Measurements from ENCODE around the gene SPARC.

The SPARC gene

GRCh38 chr5:151627650-151628049 is 59.1 kb downstream of the SPARC start:
- H3K79me2 ChIP-seq (ENCODE audit: insufficient read depth, low read length), result no peaks in the 10 kb centered on the region
- no peaks in the 10 kb centered on the region for H3F3A ChIP-seq (ENCODE audit: low read depth)
- no peak overlapping the region for H3K9ac ChIP-seq (ENCODE audit: low read depth, low read length, poor library complexity, severe bottlenecking)
- H2AFZ ChIP-seq (ENCODE audit: low read length), result no peak overlapping the region
- H3K4me1 ChIP-seq (ENCODE audit: insufficient read depth, low read length, poor library complexity, severe bottlenecking), result no peaks in the 10 kb centered on the region
- TF ChIP-seq EZH2phosphoT487 (IDR thresholded peaks at IDR 0.05; ENCODE audit: borderline replicate concordance), result no peak
- TF ChIP-seq CTCF (conservative IDR thresholded peaks at IDR 0.05; ENCODE audit: low read length), result no peak
- H3K9me2 ChIP-seq (replicated peaks; ENCODE audit: low read depth, low read length), result no peaks in the 10 kb centered on the region
- H3K9me3 ChIP-seq (ENCODE audit: insufficient read depth, low read depth, low read length), result no peaks in the 10 kb centered on the region
- H3K27me3 ChIP-seq (ENCODE audit: insufficient read depth, low read length, poor library complexity, severe bottlenecking), result no peaks in the 10 kb centered on the region
- no peaks in the 10 kb centered on the region for H4K20me1 ChIP-seq (ENCODE audit: insufficient read depth, low read length, poor library complexity, severe bottlenecking)
- no peak overlapping the region for H3K4me3 ChIP-seq (ENCODE audit: low read length, poor library complexity, severe bottlenecking)
- no peaks in the 10 kb centered on the region for H3K36me3 ChIP-seq (ENCODE audit: insufficient read depth, low read length)
- no peak overlapping the region for H3K4me2 ChIP-seq (ENCODE audit: low read depth, low read length, poor library complexity, severe bottlenecking)

- H3K36me3 ChIP-seq (ENCODE audit: insufficient read depth, low read length), result no peaks in the 10 kb centered on the region
- H3K9ac ChIP-seq (ENCODE audit: low read depth, low read length, poor library complexity, severe bottlenecking), result no peak overlapping the region
- no peaks in the 10 kb centered on the region for H4K20me1 ChIP-seq (ENCODE audit: insufficient read depth, low read length, poor library complexity, severe bottlenecking)
- TF ChIP-seq EZH2phosphoT487 (IDR thresholded peaks at IDR 0.05; ENCODE audit: borderline replicate concordance), result no peak
- no peak for TF ChIP-seq CTCF (conservative IDR thresholded peaks at IDR 0.05; ENCODE audit: low read length)
- H3K9me3 ChIP-seq (ENCODE audit: insufficient read depth, low read depth, low read length), result no peaks in the 10 kb centered on the region
- no peaks in the 10 kb centered on the region for H3F3A ChIP-seq (ENCODE audit: low read depth)
- no peak overlapping the region for H3K4me2 ChIP-seq (ENCODE audit: low read depth, low read length, poor library complexity, severe bottlenecking)
- H2AFZ ChIP-seq (ENCODE audit: low read length), result no peak overlapping the region
- no peaks in the 10 kb centered on the region for H3K79me2 ChIP-seq (ENCODE audit: insufficient read depth, low read length)
- no peaks in the 10 kb centered on the region for H3K4me1 ChIP-seq (ENCODE audit: insufficient read depth, low read length, poor library complexity, severe bottlenecking)
- no peak overlapping the region for H3K4me3 ChIP-seq (ENCODE audit: low read length, poor library complexity, severe bottlenecking)
- no peaks in the 10 kb centered on the region for H3K27me3 ChIP-seq (ENCODE audit: insufficient read depth, low read length, poor library complexity, severe bottlenecking)
- H3K9me2 ChIP-seq (replicated peaks; ENCODE audit: low read depth, low read length), result no peaks in the 10 kb centered on the region
These were observed 61.4 kb downstream of the SPARC start for GRCh38 chr5:151625285-151625684.

DNA sequence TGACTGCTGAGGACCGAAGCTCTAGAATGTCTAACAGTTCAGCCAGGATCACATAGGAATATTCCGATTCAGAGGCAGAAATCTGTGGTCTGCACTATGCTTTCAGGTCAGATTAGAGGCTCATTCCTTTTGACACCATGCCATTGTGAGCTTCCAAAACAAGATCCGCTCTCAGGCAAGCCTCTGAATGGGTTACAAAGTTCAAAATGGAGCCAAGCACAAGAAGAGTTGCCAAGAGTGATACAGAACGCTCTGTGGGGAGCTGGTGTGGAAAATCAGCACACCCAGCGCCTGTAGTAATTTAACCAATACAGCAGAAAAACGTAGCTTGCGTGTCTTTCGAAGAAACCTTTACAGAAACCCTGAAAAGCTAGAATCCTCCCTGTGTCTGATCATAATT is 62.2 kb downstream of the SPARC start:
- no peak overlapping the region for H2AFZ ChIP-seq (ENCODE audit: low read length)
- no peaks in the 10 kb centered on the region for H3K9me2 ChIP-seq (replicated peaks; ENCODE audit: low read depth, low read length)
- H4K20me1 ChIP-seq (ENCODE audit: insufficient read depth, low read length, poor library complexity, severe bottlenecking), result no peaks in the 10 kb centered on the region
- TF ChIP-seq EZH2phosphoT487 (IDR thresholded peaks at IDR 0.05; ENCODE audit: borderline replicate concordance) (no peak), CTCF (conservative IDR thresholded peaks at IDR 0.05; ENCODE audit: low read length) (no peak)
- no peak overlapping the region for H3K4me2 ChIP-seq (ENCODE audit: low read depth, low read length, poor library complexity, severe bottlenecking)
- no peak overlapping the region for H3K9ac ChIP-seq (ENCODE audit: low read depth, low read length, poor library complexity, severe bottlenecking)
- H3F3A ChIP-seq (ENCODE audit: low read depth), result no peaks in the 10 kb centered on the region
- H3K79me2 ChIP-seq (ENCODE audit: insufficient read depth, low read length), result no peaks in the 10 kb centered on the region
- H3K36me3 ChIP-seq (ENCODE audit: insufficient read depth, low read length), result no peaks in the 10 kb centered on the region
- no peaks in the 10 kb centered on the region for H3K4me1 ChIP-seq (ENCODE audit: insufficient read depth, low read length, poor library complexity, severe bottlenecking)
- no peaks in the 10 kb centered on the region for H3K27me3 ChIP-seq (ENCODE audit: insufficient read depth, low read length, poor library complexity, severe bottlenecking)
- no peak overlapping the region for H3K4me3 ChIP-seq (ENCODE audit: low read length, poor library complexity, severe bottlenecking)
- H3K9me3 ChIP-seq (ENCODE audit: insufficient read depth, low read depth, low read length), result no peaks in the 10 kb centered on the region

Data from Loucy (cell line).